Measurements from ENCODE around the gene GNPTG.

Gene GNPTG

DNA sequence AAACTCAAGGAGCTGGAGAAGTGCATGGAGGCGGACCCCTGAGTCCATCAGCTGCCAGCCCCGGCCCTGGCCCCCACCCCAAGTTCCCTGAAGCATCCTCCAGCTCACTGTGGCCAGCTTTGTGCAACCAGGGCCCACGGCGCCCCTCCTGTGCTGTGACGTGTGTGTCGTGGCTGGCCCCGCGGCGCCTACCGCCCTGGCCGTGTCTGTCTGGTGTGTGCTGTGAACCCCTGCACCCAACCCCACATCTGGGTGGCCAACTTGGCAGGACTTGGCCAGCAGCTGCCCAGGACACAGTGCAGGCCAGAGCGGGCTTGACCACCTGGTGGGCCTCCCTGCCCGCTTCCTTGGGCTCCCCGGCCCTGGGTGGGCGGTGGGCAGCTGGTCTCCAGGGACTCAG is 3.3 kb upstream of the GNPTG start:
- DNase-seq (ENCODE audit: low spot score): no peak
- Histone ChIP-seq H3K27ac (no peak overlapping the region), H3K4me3 (no peak overlapping the region)
- TF ChIP-seq, protein P1, sequence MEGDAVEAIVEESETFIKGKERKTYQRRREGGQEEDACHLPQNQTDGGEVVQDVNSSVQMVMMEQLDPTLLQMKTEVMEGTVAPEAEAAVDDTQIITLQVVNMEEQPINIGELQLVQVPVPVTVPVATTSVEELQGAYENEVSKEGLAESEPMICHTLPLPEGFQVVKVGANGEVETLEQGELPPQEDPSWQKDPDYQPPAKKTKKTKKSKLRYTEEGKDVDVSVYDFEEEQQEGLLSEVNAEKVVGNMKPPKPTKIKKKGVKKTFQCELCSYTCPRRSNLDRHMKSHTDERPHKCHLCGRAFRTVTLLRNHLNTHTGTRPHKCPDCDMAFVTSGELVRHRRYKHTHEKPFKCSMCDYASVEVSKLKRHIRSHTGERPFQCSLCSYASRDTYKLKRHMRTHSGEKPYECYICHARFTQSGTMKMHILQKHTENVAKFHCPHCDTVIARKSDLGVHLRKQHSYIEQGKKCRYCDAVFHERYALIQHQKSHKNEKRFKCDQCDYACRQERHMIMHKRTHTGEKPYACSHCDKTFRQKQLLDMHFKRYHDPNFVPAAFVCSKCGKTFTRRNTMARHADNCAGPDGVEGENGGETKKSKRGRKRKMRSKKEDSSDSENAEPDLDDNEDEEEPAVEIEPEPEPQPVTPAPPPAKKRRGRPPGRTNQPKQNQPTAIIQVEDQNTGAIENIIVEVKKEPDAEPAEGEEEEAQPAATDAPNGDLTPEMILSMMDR (IDR thresholded peaks at IDR 0.05): no peak

- TF ChIP-seq, protein P1 (IDR thresholded peaks at IDR 0.05): no peak
- no peak overlapping the region for H3K4me3 ChIP-seq
- DNase-seq (ENCODE audit: low spot score): no peak
- H3K27ac ChIP-seq: no peak overlapping the region
Measured at GRCh38 chr16:1348926-1349325, 2.8 kb upstream of the GNPTG start.

DNA sequence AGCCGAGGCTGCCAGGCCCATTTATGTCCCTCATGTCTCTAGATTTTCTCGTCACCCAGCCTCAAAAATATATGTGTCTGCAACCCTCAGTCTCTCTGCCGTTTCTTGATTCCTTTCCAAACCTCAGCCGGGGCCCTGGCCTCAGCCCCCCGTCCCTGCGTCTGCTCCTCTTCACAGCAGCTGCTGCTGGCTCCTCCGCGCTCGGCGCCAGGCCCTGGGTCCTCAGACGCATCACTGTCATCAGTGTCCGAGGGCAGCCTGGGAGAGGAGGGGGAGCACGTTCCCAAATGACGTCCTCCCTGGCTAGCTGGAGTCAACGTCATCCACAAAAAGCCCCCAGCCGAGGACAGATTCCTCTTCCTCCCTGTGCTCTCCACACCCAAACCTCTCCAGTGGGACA is 2.4 kb upstream of the GNPTG start:
- no peak for DNase-seq (ENCODE audit: low spot score)

DNA sequence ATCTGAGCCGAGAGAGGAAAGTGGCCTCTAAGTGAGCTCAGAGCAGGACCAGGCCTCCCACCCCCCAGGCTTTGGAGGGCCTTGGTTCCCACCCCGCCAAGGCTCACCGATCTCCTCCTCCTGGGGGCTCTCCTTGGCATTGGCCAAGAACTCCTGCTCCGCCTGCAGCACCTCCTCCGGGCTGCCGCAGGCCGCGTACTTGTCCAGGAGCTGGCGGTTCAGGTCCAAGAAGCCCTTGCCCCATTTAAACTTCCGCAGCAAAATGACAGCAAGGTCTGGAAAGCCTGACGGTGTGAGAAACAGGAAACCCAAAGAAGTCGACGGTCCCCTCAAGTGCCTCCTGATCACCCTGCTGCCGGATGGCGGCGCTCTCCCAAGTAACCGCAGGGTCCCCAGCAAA is 1.8 kb upstream of the GNPTG start:
- H3K27ac ChIP-seq: no peak overlapping the region
- no peak for DNase-seq (ENCODE audit: low spot score)
- H3K4me3 ChIP-seq: no peak overlapping the region
- TF ChIP-seq, protein P1 (IDR thresholded peaks at IDR 0.05): no peak

More for the DNA sequence above, 2.4 kb upstream of the GNPTG start:
- Histone ChIP-seq H3K27ac (no peak overlapping the region), H3K4me3 (no peak overlapping the region)
- TF ChIP-seq, protein P1 (IDR thresholded peaks at IDR 0.05): no peak

DNA sequence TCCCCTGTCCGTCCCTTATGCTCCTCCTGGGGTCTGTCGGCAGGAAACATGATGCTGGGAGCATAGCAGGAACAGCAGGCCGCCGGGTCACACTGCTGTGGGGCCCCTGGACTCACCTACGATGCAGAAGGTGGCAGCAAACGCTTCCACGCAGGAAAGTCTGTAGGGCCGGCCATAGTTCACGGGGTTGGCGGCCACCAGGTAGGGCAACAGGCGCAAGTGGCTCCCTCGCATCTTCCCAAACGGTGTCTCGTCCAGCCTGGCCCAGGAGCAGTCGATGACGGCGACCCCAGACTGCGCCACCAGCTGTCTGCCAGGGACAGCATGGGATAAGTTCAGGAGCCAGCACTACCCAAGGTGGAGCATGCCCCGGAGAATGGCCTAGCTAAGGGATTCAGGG is 1.0 kb upstream of the GNPTG start:
- TF ChIP-seq, protein P1 (IDR thresholded peaks at IDR 0.05): no peak
- Histone ChIP-seq H3K27ac (no peak overlapping the region), H3K4me3 (peak overlapping the region; percentile 99)
- DNase-seq (ENCODE audit: low spot score): no peak

GRCh38 chr16:1351215-1351581 is 533 bp upstream of the GNPTG start:
- Histone ChIP-seq H3K4me3 (peak overlapping the region; percentile 99), H3K27ac (peak overlapping the region; percentile 4 to 83)
- DNase-seq (ENCODE audit: low spot score): no peak
- TF ChIP-seq, protein P1 (IDR thresholded peaks at IDR 0.05): no peak

DNA sequence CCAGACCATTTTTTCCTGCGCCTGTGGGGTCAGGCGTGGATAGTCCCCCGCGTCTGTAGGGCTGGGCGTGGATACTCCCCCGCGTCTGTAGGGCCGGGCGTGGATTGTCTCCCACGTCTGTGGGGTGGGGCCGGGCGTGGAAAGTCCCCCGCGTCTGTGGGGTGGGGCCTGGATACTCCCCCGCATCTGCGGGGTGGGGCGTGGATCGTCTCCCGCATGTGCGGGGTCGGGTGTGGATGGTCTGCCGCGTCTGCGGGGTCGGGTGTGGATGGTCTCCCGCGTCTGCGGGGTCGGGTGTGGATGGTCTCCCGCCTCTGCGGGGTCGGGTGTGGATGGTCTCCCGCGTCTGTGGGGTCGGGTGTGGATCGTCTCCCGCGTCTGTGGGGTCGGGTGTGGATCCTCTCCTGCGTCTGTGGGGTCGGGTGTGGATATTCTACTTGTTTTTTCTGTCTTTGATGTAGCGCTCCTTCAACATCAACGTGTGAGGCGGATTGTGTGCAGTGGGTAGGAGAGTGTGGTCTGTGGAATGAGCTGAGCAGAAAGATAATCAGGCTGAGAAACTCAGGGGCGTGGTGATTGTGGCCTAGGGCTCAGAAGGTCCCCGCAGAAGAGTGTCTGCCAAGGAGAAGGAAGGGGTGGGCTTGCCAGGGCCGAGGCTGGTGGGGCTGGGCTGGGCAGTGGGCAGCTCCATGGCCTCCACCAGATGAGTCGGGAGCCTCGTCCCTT is 3.2 kb downstream of the GNPTG start:
- no peak for DNase-seq (ENCODE audit: low spot score)
- TF ChIP-seq, protein P1 (IDR thresholded peaks at IDR 0.05): no peak
- H3K4me3 ChIP-seq: no peak overlapping the region
- no peak overlapping the region for H3K27ac ChIP-seq

Measured in coronary artery (tissue), 2 donors.